Gastrocnemius medialis (tissue), 4 donors: ENCODE measurements around the gene SLC39A11.

Source experiments
- POLR2A ChIP-seq, 2 donors: fragments of 450-650 bp; IDR thresholded peaks; one replicate each; pipeline ENCODE4 v1.6.1; 2017; ENCODE audit warnings: antibody characterized with exemption in 2 of 2, mild to moderate bottlenecking in 2 of 2, moderate library complexity in 2 of 2
- TF ChIP-seq, protein P1 (sequence below), 5 experiments: fragments of 450-650 bp in 3 of 5; fragments of 200-600 bp in 2 of 5; sonication (generic) in 2 of 5; IDR thresholded peaks in 4 of 5; conservative IDR thresholded peaks in 1 of 5; 1 replicate in 4 of 5; 2 replicates in 1 of 5; pipeline ENCODE4 v1.5.1; 2016 to 2019; ENCODE audit warnings: antibody characterized with exemption in 5 of 5, mild to moderate bottlenecking in 3 of 5, moderate library complexity in 3 of 5

DNA sequence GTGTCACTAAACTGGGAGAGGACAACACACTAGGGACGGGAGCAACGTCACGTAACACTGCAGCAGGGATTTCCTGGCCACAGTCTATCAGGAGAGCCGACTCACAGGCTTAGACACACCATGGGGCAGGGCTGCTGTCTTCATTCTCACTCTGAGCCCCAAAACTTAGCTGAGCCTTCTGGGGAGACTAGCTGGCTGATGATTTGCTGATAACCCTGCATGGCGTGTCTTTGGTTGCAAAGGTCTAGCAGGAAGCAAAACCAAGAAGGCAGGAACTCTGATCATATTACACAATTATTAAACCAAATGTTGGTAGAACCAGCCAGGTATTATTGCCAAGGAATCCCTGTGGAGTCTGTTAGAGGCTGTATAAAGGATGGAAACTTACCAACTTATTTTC is 345.0 kb downstream of the SLC39A11 start:
- TF ChIP-seq, protein P1, sequence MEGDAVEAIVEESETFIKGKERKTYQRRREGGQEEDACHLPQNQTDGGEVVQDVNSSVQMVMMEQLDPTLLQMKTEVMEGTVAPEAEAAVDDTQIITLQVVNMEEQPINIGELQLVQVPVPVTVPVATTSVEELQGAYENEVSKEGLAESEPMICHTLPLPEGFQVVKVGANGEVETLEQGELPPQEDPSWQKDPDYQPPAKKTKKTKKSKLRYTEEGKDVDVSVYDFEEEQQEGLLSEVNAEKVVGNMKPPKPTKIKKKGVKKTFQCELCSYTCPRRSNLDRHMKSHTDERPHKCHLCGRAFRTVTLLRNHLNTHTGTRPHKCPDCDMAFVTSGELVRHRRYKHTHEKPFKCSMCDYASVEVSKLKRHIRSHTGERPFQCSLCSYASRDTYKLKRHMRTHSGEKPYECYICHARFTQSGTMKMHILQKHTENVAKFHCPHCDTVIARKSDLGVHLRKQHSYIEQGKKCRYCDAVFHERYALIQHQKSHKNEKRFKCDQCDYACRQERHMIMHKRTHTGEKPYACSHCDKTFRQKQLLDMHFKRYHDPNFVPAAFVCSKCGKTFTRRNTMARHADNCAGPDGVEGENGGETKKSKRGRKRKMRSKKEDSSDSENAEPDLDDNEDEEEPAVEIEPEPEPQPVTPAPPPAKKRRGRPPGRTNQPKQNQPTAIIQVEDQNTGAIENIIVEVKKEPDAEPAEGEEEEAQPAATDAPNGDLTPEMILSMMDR (IDR thresholded peaks at IDR 0.05 in 4 of 5, conservative IDR thresholded peaks at IDR 0.05 in 1 of 5) = no peak
- TF ChIP-seq POLR2A (IDR thresholded peaks at IDR 0.05) = no peak
